ENCODE results near the gene RARG. TPM values are rescaled to one million over a fixed set of nuclear protein-coding genes. Genes with fewer than 3 reads are reported as not detected.
"Not testable (repeated sequence)": the region's sequence is repeated elsewhere in the genome, so short reads cannot be mapped to it uniquely, and the experiment has no call there.

Gene RARG
- total RNA-seq, 1 experiment from 2014 or later, result 11.8 TPM

DNA sequence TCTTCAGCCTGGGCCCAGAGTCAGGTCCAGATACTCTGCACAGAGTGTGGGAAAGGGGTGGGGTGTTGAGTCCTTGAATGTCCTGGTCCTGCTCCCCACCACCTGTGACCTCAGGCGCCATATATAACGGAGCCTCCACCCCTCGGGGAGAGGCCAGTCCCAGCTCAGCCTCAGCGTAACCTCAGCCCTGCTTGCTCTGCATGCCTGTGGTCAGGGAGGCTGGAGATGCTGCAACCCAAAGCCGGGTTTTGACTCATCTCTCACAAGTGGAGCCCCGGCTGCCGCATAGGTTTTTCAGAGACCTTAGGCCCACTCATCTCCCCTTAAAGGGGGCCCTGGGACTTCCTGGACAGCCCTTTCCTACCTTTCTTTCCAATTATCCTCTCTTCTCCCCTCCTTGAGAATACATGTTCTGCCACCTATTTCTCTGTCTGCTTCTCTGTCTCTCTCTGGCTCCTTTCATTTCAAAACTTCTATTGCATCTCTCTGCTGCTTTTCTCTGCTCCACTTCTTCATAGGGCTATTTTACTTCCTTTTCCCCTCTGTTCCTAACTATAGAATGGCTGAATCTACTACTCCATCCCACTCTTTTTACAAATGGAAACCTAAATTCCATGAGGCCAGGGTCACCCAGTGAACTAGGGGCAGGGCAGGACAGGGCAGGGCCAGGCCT is 26.1 kb downstream of the RARG start:
- Histone ChIP-seq H3K4me1 (no peaks in the 10 kb centered on the region), H3K9me3 (no peaks in the 10 kb centered on the region), H3K36me3 (ENCODE audit: control insufficient read depth, insufficient read depth, low read length) (no peaks in the 10 kb centered on the region), H3K4me3 (ENCODE audit: low read depth, low read length) (no peak overlapping the region), H3K27me3 (replicated peaks; ENCODE audit: control insufficient read depth, insufficient read depth, low read length) (no peaks in the 10 kb centered on the region)
- Mint-ChIP-seq H3K27ac (ENCODE audit: unreplicated experiment) (no peak overlapping the region), H3K36me3 (ENCODE audit: insufficient read depth, unreplicated experiment) (no peaks in the 10 kb centered on the region), H3K4me1 (ENCODE audit: low read depth, unreplicated experiment) (no peaks in the 10 kb centered on the region), H3K9me3 (ENCODE audit: unreplicated experiment) (no peaks in the 10 kb centered on the region), H3K4me3 (ENCODE audit: unreplicated experiment) (no peak overlapping the region), H3K27me3 (ENCODE audit: insufficient read depth, unreplicated experiment) (no peaks in the 10 kb centered on the region)
- BruUV-seq (replicated peaks), result no TSS peak
- POLR2A ChIA-PET, result no interaction called here
- intact Hi-C loops (cut with micrococcal nuclease; ENCODE audit: unreplicated experiment), result no loop called here
- no peak for TF ChIP-seq CTCF (IDR thresholded peaks at IDR 0.05; ENCODE audit: insufficient read depth in 1 of 2, low read depth in 1 of 2, low read length in 1 of 2, severe bottlenecking in 1 of 2, unreplicated experiment in 1 of 2)
- DNase-seq, result no peak
- CTCF ChIA-PET, result interaction anchor here (0.8 kb wide), 1 partner anchor 89 kb away, joined by 4 read pairs; the partner anchor contains the start of gene PFDN5

- H3K9me3 Mint-ChIP-seq (ENCODE audit: unreplicated experiment), result no peaks in the 10 kb centered on the region
- no peak for DNase-seq
These were observed 27.7 kb downstream of the RARG start for GRCh38 chr12:53204351-53204750.

GRCh38 chr12:53202316-53202715 is 29.7 kb downstream of the RARG start:
- H3K9me3 ChIP-seq; POLR2A ChIA-PET; H3K27me3 ChIP-seq (replicated peaks; ENCODE audit: control insufficient read depth, insufficient read depth, low read length); H3K9me3 Mint-ChIP-seq (ENCODE audit: unreplicated experiment); H3K36me3 Mint-ChIP-seq (ENCODE audit: insufficient read depth, unreplicated experiment); H3K27me3 Mint-ChIP-seq (ENCODE audit: insufficient read depth, unreplicated experiment); intact Hi-C loops (cut with micrococcal nuclease; ENCODE audit: unreplicated experiment); H3K36me3 ChIP-seq (ENCODE audit: control insufficient read depth, insufficient read depth, low read length); H3K4me1 Mint-ChIP-seq (ENCODE audit: low read depth, unreplicated experiment); DNase-seq; BruUV-seq (replicated peaks); H3K4me3 Mint-ChIP-seq (ENCODE audit: unreplicated experiment); H3K4me3 ChIP-seq (ENCODE audit: low read depth, low read length); H3K4me1 ChIP-seq; H3K27ac Mint-ChIP-seq (ENCODE audit: unreplicated experiment): not testable (repeated sequence)
- CTCF ChIA-PET, result interaction anchor here (0.7 to 1.0 kb wide), 2 partner anchors 9 to 18 kb away, joined by 3 read pairs; no protein-coding TSS in a partner anchor

More at GRCh38 chr12:53204351-53204750, 27.7 kb downstream of the RARG start:
- H3K9me3 ChIP-seq, result no peaks in the 10 kb centered on the region
- no peak for TF ChIP-seq CTCF (IDR thresholded peaks at IDR 0.05; ENCODE audit: insufficient read depth in 1 of 2, low read depth in 1 of 2, low read length in 1 of 2, severe bottlenecking in 1 of 2, unreplicated experiment in 1 of 2)
- intact Hi-C loops (cut with micrococcal nuclease; ENCODE audit: unreplicated experiment), result no loop called here
- H3K27me3 ChIP-seq (replicated peaks; ENCODE audit: control insufficient read depth, insufficient read depth, low read length), result no peaks in the 10 kb centered on the region
- Mint-ChIP-seq H3K36me3 (ENCODE audit: insufficient read depth, unreplicated experiment) (no peaks in the 10 kb centered on the region), H3K4me3 (ENCODE audit: unreplicated experiment) (no peak overlapping the region), H3K4me1 (ENCODE audit: low read depth, unreplicated experiment) (no peaks in the 10 kb centered on the region), H3K27me3 (ENCODE audit: insufficient read depth, unreplicated experiment) (no peaks in the 10 kb centered on the region), H3K27ac (ENCODE audit: unreplicated experiment) (no peak overlapping the region)
- no TSS peak for BruUV-seq (replicated peaks)
- POLR2A ChIA-PET, result no interaction called here
- CTCF ChIA-PET, result interaction anchor here (0.7 kb wide), 1 partner anchor 310 kb away, joined by 3 read pairs; no protein-coding TSS in a partner anchor
- H3K4me1 ChIP-seq, result no peaks in the 10 kb centered on the region
- no peaks in the 10 kb centered on the region for H3K36me3 ChIP-seq (ENCODE audit: control insufficient read depth, insufficient read depth, low read length)
- H3K4me3 ChIP-seq (ENCODE audit: low read depth, low read length), result no peak overlapping the region
